Measurements from ENCODE around the gene PPIL4. TPM values are rescaled to one million over a fixed set of nuclear protein-coding genes. Genes with fewer than 3 reads are reported as not detected.

The PPIL4 gene
- polyA plus RNA-seq, 1 experiment: 2.6 TPM

GRCh38 chr6:149480502-149481280 is 65.2 kb downstream of the PPIL4 start:
- DNase-seq (ENCODE audit: low read depth): no peak
- H3K4me3 ChIP-seq (ENCODE audit: low read depth, low read length): no peak overlapping the region
- POLR2A ChIA-PET: no interaction called here
- CTCF ChIA-PET: interaction anchor here (1.7 kb wide), 1 partner anchor 16 kb away, joined by 4 read pairs; no protein-coding TSS in a partner anchor
- no peaks in the 10 kb centered on the region for H3K27me3 ChIP-seq (ENCODE audit: control insufficient read depth, insufficient read depth, low read length)
- H3K36me3 ChIP-seq (ENCODE audit: control insufficient read depth, insufficient read depth, low read length): no peaks in the 10 kb centered on the region
- TF ChIP-seq, protein P1, sequence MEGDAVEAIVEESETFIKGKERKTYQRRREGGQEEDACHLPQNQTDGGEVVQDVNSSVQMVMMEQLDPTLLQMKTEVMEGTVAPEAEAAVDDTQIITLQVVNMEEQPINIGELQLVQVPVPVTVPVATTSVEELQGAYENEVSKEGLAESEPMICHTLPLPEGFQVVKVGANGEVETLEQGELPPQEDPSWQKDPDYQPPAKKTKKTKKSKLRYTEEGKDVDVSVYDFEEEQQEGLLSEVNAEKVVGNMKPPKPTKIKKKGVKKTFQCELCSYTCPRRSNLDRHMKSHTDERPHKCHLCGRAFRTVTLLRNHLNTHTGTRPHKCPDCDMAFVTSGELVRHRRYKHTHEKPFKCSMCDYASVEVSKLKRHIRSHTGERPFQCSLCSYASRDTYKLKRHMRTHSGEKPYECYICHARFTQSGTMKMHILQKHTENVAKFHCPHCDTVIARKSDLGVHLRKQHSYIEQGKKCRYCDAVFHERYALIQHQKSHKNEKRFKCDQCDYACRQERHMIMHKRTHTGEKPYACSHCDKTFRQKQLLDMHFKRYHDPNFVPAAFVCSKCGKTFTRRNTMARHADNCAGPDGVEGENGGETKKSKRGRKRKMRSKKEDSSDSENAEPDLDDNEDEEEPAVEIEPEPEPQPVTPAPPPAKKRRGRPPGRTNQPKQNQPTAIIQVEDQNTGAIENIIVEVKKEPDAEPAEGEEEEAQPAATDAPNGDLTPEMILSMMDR (IDR thresholded peaks at IDR 0.05; ENCODE audit: insufficient read depth, low read depth, low read length): no peak

GRCh38 chr6:149478631-149479314 is 67.1 kb downstream of the PPIL4 start:
- Histone ChIP-seq H3K4me3 (ENCODE audit: low read depth, low read length) (no peak overlapping the region), H3K36me3 (ENCODE audit: control insufficient read depth, insufficient read depth, low read length) (no peaks in the 10 kb centered on the region), H3K27me3 (ENCODE audit: control insufficient read depth, insufficient read depth, low read length) (no peaks in the 10 kb centered on the region)
- ChIA-PET POLR2A (no interaction called here), CTCF (interaction anchor here (1.4 to 1.7 kb wide), 2 partner anchors 14 to 46 kb away, joined by 4 to 5 read pairs; no protein-coding TSS in a partner anchor)
- DNase-seq (ENCODE audit: low read depth): no peak
- TF ChIP-seq, protein P1 (IDR thresholded peaks at IDR 0.05; ENCODE audit: insufficient read depth, low read depth, low read length): no peak

DNA sequence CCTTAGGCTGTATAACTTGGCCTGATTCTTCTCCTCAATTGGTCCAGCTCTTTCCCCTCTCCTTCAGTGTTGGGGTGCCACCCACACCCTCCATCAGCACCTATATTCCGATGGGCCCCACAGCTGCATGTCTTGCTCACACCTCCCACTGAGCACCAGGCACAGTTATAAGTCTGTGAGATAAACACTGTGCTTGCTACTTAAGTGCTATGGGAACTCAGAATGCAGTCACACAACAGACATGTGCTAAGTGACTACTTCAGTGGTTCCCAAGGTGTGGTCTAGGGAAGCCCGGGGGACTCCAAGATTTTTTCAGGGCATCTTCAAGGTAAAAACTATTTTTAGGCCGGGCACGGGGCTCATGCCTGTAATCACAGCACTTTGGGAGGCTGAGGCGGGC is 68.3 kb downstream of the PPIL4 start:
- Histone ChIP-seq H3K4me3 (ENCODE audit: low read depth, low read length) (no peak overlapping the region), H3K27me3 (ENCODE audit: control insufficient read depth, insufficient read depth, low read length) (no peaks in the 10 kb centered on the region; the same call in 1 of the 2 replicates), H3K36me3 (ENCODE audit: control insufficient read depth, insufficient read depth, low read length) (no peaks in the 10 kb centered on the region)
- TF ChIP-seq, protein P1 (IDR thresholded peaks at IDR 0.05; ENCODE audit: insufficient read depth, low read depth, low read length): no peak
- ChIA-PET CTCF (interaction anchor here (0.6 kb wide), 1 partner anchor 13 kb away, joined by 3 read pairs; no protein-coding TSS in a partner anchor), POLR2A (no interaction called here)
- DNase-seq (ENCODE audit: low read depth): no peak

- Histone ChIP-seq H3K36me3 (ENCODE audit: control insufficient read depth, insufficient read depth, low read length) (no peaks in the 10 kb centered on the region), H3K27me3 (ENCODE audit: control insufficient read depth, insufficient read depth, low read length) (no peaks in the 10 kb centered on the region; the same call in 1 of the 2 replicates), H3K4me3 (ENCODE audit: low read depth, low read length) (no peak overlapping the region)
- ChIA-PET CTCF (no interaction called here), POLR2A (no interaction called here)
- DNase-seq (ENCODE audit: low read depth): no peak
- TF ChIP-seq, protein P1 (IDR thresholded peaks at IDR 0.05; ENCODE audit: insufficient read depth, low read depth, low read length): no peak
These were observed 68.9 kb downstream of the PPIL4 start for GRCh38 chr6:149476789-149477455.

Data from BJ (cell line).